Small intestine (tissue), 7 donors: ENCODE results near the gene MAGEA8. TPM values are rescaled to one million over a fixed set of nuclear protein-coding genes. Genes with fewer than 3 reads are reported as not detected.
"Not testable (repeated sequence)": the region's sequence is repeated elsewhere in the genome, so short reads cannot be mapped to it uniquely, and the experiment has no call there.

Experiments used
- DNase-seq, 2 donors: peaks; one replicate each; pipeline versions ENCODE4 v3.0.0 to v3.0.0-alpha.2; 2013
- FAIRE-seq: peaks from 2 replicates; lab custom pipeline; 2012; peaks lifted over from hg19 to GRCh38; lab: Jason Lieb, UNC
- H3K27ac ChIP-seq, 3 donors: one replicate each; pipeline ENCODE4 v1.5.1; 2013; ENCODE audit warnings: low read length in 2 of 3, mild to moderate bottlenecking in 2 of 3, control low read depth in 1 of 3, inconsistent platforms in 1 of 3, low read depth in 1 of 3, moderate library complexity in 1 of 3
- H3K27me3 ChIP-seq, 3 donors: one replicate each; pipeline ENCODE4 v1.6.1; 2013; ENCODE audit warnings: low read length in 3 of 3, inconsistent platforms in 1 of 3; ENCODE audit not compliant: control insufficient read depth in 3 of 3, insufficient read depth in 3 of 3
- H3K36me3 ChIP-seq, 3 donors: one replicate each; pipeline ENCODE4 v1.6.1; 2013; ENCODE audit warnings: low read length in 3 of 3, inconsistent platforms in 1 of 3, low read depth in 1 of 3, mild to moderate bottlenecking in 1 of 3, moderate library complexity in 1 of 3; ENCODE audit not compliant: control insufficient read depth in 3 of 3, insufficient read depth in 2 of 3
- H3K4me1 ChIP-seq, 3 donors: one replicate each; pipeline ENCODE4 v1.6.1; 2013; ENCODE audit warnings: low read length in 2 of 3, inconsistent platforms in 1 of 3, low read depth in 1 of 3, mild to moderate bottlenecking in 1 of 3, moderate library complexity in 1 of 3; ENCODE audit not compliant: control insufficient read depth in 3 of 3, insufficient read depth in 2 of 3
- H3K4me3 ChIP-seq, 3 donors: one replicate each; pipeline ENCODE4 v1.5.1; 2013; ENCODE audit warnings: low read length in 3 of 3, control low read depth in 1 of 3, inconsistent platforms in 1 of 3, low read depth in 1 of 3, mild to moderate bottlenecking in 1 of 3, moderate library complexity in 1 of 3
- H3K9me3 ChIP-seq, 2 donors: one replicate each; pipeline ENCODE4 v1.6.1; 2013; ENCODE audit warnings: low read depth in 1 of 2, low read length in 1 of 2; ENCODE audit not compliant: control insufficient read depth in 2 of 2, insufficient read depth in 1 of 2
- WGBS, 3 donors: extraction: QIAGEN DNeasy Blood & Tissue Kit; methylation state at CpG; one replicate each; pipeline ENCODE4 v1.1.7; 2013; 5-methylcytosine and 5-hydroxymethylcytosine counted together
- polyA plus RNA-seq, 4 donors: library from polyadenylated mRNA; stranded (reverse) in 3 of 4; unstranded in 1 of 4; fragments of 200-250 nt in 3 of 4; fragments of 120-200 nt in 1 of 4; gene quantifications; one replicate each; pipeline versions ENCODE4 v1.2.1 to v1.2.3, GENCODE V29; 2013
- donor health status: healthy with polysubstance abuse.
- donor health status: control.
- donor health status: control.
- donor health status: Bipolar disorder and iron deficiency.
- donor health status: healthy.

Gene MAGEA8
- polyA plus RNA-seq, 4 donors = 0.10 TPM; not detected in 3

- H3K36me3 ChIP-seq, H3K4me1 ChIP-seq, H3K27ac ChIP-seq, DNase-seq, FAIRE-seq, H3K27me3 ChIP-seq, H3K9me3 ChIP-seq, H3K4me3 ChIP-seq: not testable (repeated sequence)
- 91 to 100% methylated on average over 2 of the region's 7 CpGs; no CpG with 5 or more reads in 1 of the 3 donors for WGBS, 3 donors
Measured at GRCh38 chrX:149929400-149929799, 48.4 kb downstream of the MAGEA8 start, which contains the start of gene HSFX4. Gene HSFX4 (plus strand): TSS chrX:149929573. CDS start chrX:149929645, 72 bp downstream.

GRCh38 chrX:149931355-149931754 lies 50.4 kb downstream of the MAGEA8 start:
- not testable (repeated sequence) for H3K4me1 ChIP-seq, H3K4me3 ChIP-seq, H3K27me3 ChIP-seq, H3K9me3 ChIP-seq, DNase-seq, H3K36me3 ChIP-seq, H3K27ac ChIP-seq, FAIRE-seq
- 51 to 93% (median 55%) methylated on average over 1 to 2 of the region's 4 CpGs for WGBS, 3 donors

- FAIRE-seq, H3K4me1 ChIP-seq, H3K4me3 ChIP-seq, H3K27me3 ChIP-seq, H3K27ac ChIP-seq, DNase-seq, H3K36me3 ChIP-seq, H3K9me3 ChIP-seq: not testable (repeated sequence)
- 59 to 78% (median 66%) methylated on average over 2 of the region's 2 CpGs for WGBS, 3 donors
Measured at GRCh38 chrX:149932150-149932549, 51.2 kb downstream of the MAGEA8 start.

DNA sequence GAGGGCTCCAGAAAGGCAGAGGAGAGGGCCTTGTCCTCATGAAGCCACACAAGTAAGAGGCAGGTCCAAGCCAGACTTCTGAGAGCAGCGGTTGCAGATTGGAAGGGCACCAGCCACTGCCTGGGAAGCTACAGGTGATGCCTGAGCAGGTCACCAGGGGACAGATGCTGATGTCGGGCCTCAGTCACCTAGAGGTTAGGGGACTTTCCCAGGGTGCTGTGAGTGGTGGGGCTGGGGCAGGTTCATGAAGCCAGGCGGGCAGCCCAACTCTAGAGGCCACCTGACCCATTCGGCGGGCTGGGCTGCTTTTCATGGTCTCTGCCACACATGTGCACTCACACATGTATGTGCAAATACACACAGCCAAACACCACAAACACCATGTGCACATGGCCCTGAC lies 52.0 kb downstream of the MAGEA8 start:
- not testable (repeated sequence) for H3K36me3 ChIP-seq, DNase-seq, H3K4me1 ChIP-seq, FAIRE-seq, H3K4me3 ChIP-seq, H3K27ac ChIP-seq, H3K27me3 ChIP-seq, H3K9me3 ChIP-seq
- 100% methylated on average over 1 of the region's 5 CpGs; no CpG with 5 or more reads in 1 of the 3 donors for WGBS, 3 donors

- FAIRE-seq = not testable (repeated sequence)
Measured at GRCh38 chrX:149933547-149933946, 52.6 kb downstream of the MAGEA8 start.

More at GRCh38 chrX:149933547-149933946, 52.6 kb downstream of the MAGEA8 start:
- WGBS, 3 donors = 84 to 90% (median 89%) methylated on average over 5 to 17 of the region's 21 CpGs
- not testable (repeated sequence) for H3K27me3 ChIP-seq, H3K9me3 ChIP-seq, DNase-seq, H3K36me3 ChIP-seq, H3K4me1 ChIP-seq, H3K27ac ChIP-seq, H3K4me3 ChIP-seq

Other genes with a start within 250 kb of the MAGEA8 start
- 10 to 100 TPM in 2 of 4 donors, 1 to 10 TPM in 2; 5.4 to 32.1 (median 9.7) TPM for gene TMEM185A, start 249.4 kb upstream of the MAGEA8 start, polyA plus RNA-seq
- gene MAGEA11, start 169.1 kb upstream of the MAGEA8 start, polyA plus RNA-seq = not detected
- 1 to 10 TPM in 1 of 4 donors, under 1 TPM in 1, not detected in 2; 0.37 to 3.2 TPM for gene HSFX1, start 107.1 kb upstream of the MAGEA8 start, polyA plus RNA-seq
- not detected for gene MAGEA9, start 99.3 kb upstream of the MAGEA8 start, polyA plus RNA-seq
- under 1 TPM in 1 of 4 donors, not detected in 3; 0.06 TPM for gene HSFX4, start 48.4 kb downstream of the MAGEA8 start, polyA plus RNA-seq
- gene EOLA2, start 57.3 kb downstream of the MAGEA8 start, polyA plus RNA-seq = 10 to 100 TPM; 22.6 to 31.6 (median 25.2) TPM